ENCODE measurements around the gene LY6G5C.

Gene LY6G5C

GRCh38 chr6:31654574-31655348 lies 26.1 kb downstream of the LY6G5C start:
- H3K9me3 ChIP-seq (ENCODE audit: control insufficient read depth in 1 of 2, low read length in 2 of 2), result no peaks in the 10 kb centered on the region
- no peak overlapping the region for H3K27ac ChIP-seq (ENCODE audit: low read depth, low read length)
- H3K4me3 ChIP-seq (ENCODE audit: low read depth in 1 of 2, low read length in 2 of 2), result peak overlapping the region in 1 of 2 donors; percentile 36
- peaks cover 8 to 25% of the 10 kb centered on the region in 2 donors for H3K36me3 ChIP-seq (ENCODE audit: control insufficient read depth in 1 of 2, insufficient read depth in 2 of 2, low read length in 2 of 2)
- H3K27me3 ChIP-seq (ENCODE audit: control insufficient read depth in 1 of 2, insufficient read depth in 2 of 2, low read length in 2 of 2), result no peaks in the 10 kb centered on the region
- H3K9ac ChIP-seq (ENCODE audit: low read depth in 1 of 2, low read length in 2 of 2), result no peak overlapping the region
- peaks cover 51% of the 10 kb centered on the region in 2 donors for H3K4me1 ChIP-seq (ENCODE audit: control insufficient read depth in 1 of 2, insufficient read depth in 2 of 2, low read length in 2 of 2)

DNA sequence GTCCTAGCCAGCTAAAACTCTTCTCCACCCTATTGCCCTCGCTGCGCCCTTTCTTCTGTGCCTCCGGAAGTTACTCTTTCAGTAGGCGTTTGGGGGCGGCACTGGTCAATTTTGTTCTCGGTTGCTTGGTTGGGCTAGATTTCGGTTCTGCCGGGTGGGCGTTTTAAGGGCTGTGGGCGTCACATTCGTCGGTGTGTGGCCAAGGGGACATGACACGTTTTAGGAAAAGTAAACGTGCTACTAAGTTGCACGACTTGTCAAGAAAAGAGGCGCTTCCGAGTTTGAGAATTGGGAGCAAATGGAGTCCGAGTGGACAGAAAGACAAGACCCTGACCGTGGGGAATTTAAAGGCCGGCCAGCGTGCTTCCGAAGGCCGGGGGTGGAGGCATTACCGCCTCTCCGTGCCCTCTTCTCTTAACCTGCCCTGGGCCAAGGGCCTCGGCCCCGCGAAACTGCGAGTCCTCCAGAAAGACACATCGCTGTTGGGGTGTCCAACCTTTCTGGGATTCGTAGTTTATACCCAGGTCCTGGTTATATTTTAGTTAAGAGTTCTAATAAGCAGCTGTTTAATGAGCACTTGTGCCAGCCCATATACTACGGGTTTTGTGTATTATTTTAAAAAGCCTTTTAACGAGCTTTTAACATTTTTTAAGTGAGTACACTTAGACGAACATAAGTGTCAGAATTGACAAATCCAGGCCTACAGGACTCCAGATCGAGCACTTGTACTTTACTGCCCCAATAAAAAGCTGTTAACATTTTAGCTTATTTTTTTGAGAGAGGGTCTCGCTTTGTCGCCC lies 27.7 kb downstream of the LY6G5C start:
- H3K27ac ChIP-seq (ENCODE audit: low read depth, low read length), result peak overlapping the region; percentile 100
- no peaks in the 10 kb centered on the region for H3K27me3 ChIP-seq (ENCODE audit: control insufficient read depth in 1 of 2, insufficient read depth in 2 of 2, low read length in 2 of 2)
- H3K9me3 ChIP-seq (ENCODE audit: control insufficient read depth in 1 of 2, low read length in 2 of 2), result no peaks in the 10 kb centered on the region
- H3K36me3 ChIP-seq (ENCODE audit: control insufficient read depth in 1 of 2, insufficient read depth in 2 of 2, low read length in 2 of 2), result peaks cover 22 to 39% of the 10 kb centered on the region in 2 donors
- peak overlapping the region; percentile 89 to 92 for H3K9ac ChIP-seq (ENCODE audit: low read depth in 1 of 2, low read length in 2 of 2)
- H3K4me3 ChIP-seq (ENCODE audit: low read depth in 1 of 2, low read length in 2 of 2), result peak overlapping the region; percentile 77 to 96
- peaks cover 35 to 36% of the 10 kb centered on the region in 2 donors for H3K4me1 ChIP-seq (ENCODE audit: control insufficient read depth in 1 of 2, insufficient read depth in 2 of 2, low read length in 2 of 2)

DNA sequence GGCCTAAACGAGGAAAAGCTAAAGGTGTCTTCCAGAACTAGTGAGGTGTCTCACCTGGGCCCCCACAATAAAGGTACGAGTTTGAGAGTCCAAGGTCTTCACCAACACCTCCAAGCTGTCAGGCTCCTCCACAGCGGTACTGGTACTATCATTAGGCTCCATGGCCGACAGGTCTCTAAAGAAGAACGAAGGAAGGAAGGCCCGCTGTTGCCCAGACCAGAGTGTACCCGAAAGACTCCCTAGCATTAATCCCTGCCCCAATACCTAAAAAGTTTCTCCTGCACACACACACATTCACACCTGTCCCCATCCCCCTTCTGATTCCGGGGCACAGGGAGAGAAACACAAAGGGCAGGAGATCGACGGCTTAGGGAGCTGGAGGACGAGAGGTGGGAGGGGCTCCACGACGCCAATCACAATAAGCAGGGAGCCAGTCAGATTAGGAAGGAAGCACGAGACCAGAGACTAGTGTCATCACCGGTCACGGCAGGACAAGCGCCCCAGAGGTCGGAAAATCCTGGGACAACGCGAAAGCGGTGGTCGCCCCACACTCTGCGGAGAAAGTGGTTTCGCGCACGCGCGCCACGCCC lies 29.2 kb downstream of the LY6G5C start:
- H3K4me1 ChIP-seq (ENCODE audit: control insufficient read depth in 1 of 2, insufficient read depth in 2 of 2, low read length in 2 of 2), result peaks cover 25 to 31% of the 10 kb centered on the region in 2 donors
- H3K27ac ChIP-seq (ENCODE audit: low read depth, low read length), result peak overlapping the region; percentile 100
- peak overlapping the region; percentile 77 to 96 for H3K4me3 ChIP-seq (ENCODE audit: low read depth in 1 of 2, low read length in 2 of 2)
- H3K9ac ChIP-seq (ENCODE audit: low read depth in 1 of 2, low read length in 2 of 2), result peak overlapping the region; percentile 89 to 92
- H3K36me3 ChIP-seq (ENCODE audit: control insufficient read depth in 1 of 2, insufficient read depth in 2 of 2, low read length in 2 of 2), result peaks cover 21 to 43% of the 10 kb centered on the region in 2 donors
- H3K9me3 ChIP-seq (ENCODE audit: control insufficient read depth in 1 of 2, low read length in 2 of 2), result no peaks in the 10 kb centered on the region
- H3K27me3 ChIP-seq (ENCODE audit: control insufficient read depth in 1 of 2, insufficient read depth in 2 of 2, low read length in 2 of 2), result no peaks in the 10 kb centered on the region

DNA sequence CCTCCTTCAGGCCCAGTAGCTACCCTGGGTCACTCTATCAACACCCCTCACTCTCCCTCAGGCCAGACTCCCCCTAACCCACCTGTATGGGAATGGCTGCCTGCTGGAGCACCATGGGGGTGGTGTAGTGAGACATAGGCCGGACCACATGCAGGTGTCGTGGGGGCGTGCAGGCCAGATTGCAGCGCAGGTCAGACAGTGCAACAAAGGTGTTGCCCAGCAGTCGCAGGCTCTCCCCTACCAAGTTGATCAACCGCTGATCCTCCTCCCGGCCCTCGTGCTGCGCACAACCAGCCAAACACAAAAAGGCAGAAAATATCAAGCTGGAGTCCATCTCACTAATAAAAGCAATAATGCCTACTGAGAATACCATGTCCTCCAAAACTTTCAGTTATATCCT lies 35.5 kb downstream of the LY6G5C start:
- no peak overlapping the region for H3K9ac ChIP-seq (ENCODE audit: low read depth in 1 of 2, low read length in 2 of 2)

DNA sequence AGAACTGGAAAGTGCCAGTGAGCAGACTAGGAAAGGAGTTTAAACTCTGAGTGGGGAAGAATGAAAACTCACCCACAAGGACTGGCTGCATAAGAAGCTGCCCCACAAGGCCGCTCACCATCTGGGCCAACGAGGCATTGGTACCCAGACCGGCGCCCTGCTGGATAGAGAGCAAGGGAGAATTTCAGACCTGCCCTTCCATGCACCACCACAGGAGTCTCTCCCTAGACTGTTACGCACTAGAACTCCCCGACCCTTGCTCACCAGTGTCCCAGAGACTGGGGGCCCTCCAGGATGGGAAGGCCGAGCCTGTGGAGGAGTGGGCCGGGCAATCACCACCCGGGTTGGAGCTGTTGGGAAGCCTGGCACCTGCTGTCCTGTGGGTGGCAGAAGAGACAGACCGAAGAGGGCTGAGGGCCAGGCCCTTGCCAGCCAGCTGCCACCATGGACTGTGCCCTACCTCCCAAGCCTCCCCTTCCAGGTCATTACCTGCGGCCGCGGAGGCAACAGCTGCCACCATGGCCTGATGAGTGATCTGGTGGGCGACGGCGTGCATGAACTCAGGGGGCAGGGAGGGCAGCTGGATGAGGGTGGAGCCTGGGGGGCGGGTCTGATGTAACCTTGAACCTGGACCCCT lies 36.9 kb downstream of the LY6G5C start:
- H3K9me3 ChIP-seq (ENCODE audit: control insufficient read depth in 1 of 2, low read length in 2 of 2), result no peaks in the 10 kb centered on the region
- H3K4me3 ChIP-seq (ENCODE audit: low read depth in 1 of 2, low read length in 2 of 2), result no peak overlapping the region
- H3K4me1 ChIP-seq (ENCODE audit: control insufficient read depth in 1 of 2, insufficient read depth in 2 of 2, low read length in 2 of 2), result no peaks in the 10 kb centered on the region
- no peak overlapping the region for H3K27ac ChIP-seq (ENCODE audit: low read depth, low read length)
- H3K36me3 ChIP-seq (ENCODE audit: control insufficient read depth in 1 of 2, insufficient read depth in 2 of 2, low read length in 2 of 2), result peaks cover 76 to 94% of the 10 kb centered on the region in 2 donors
- H3K9ac ChIP-seq (ENCODE audit: low read depth in 1 of 2, low read length in 2 of 2), result no peak overlapping the region
- H3K27me3 ChIP-seq (ENCODE audit: control insufficient read depth in 1 of 2, insufficient read depth in 2 of 2, low read length in 2 of 2), result no peaks in the 10 kb centered on the region

More for the DNA sequence above, 35.5 kb downstream of the LY6G5C start:
- Histone ChIP-seq H3K36me3 (ENCODE audit: control insufficient read depth in 1 of 2, insufficient read depth in 2 of 2, low read length in 2 of 2) (peaks cover 69 to 90% of the 10 kb centered on the region in 2 donors), H3K27me3 (ENCODE audit: control insufficient read depth in 1 of 2, insufficient read depth in 2 of 2, low read length in 2 of 2) (no peaks in the 10 kb centered on the region), H3K4me1 (ENCODE audit: control insufficient read depth in 1 of 2, insufficient read depth in 2 of 2, low read length in 2 of 2) (no peaks in the 10 kb centered on the region), H3K9me3 (ENCODE audit: control insufficient read depth in 1 of 2, low read length in 2 of 2) (no peaks in the 10 kb centered on the region), H3K4me3 (ENCODE audit: low read depth in 1 of 2, low read length in 2 of 2) (no peak overlapping the region), H3K27ac (ENCODE audit: low read depth, low read length) (no peak overlapping the region)

DNA sequence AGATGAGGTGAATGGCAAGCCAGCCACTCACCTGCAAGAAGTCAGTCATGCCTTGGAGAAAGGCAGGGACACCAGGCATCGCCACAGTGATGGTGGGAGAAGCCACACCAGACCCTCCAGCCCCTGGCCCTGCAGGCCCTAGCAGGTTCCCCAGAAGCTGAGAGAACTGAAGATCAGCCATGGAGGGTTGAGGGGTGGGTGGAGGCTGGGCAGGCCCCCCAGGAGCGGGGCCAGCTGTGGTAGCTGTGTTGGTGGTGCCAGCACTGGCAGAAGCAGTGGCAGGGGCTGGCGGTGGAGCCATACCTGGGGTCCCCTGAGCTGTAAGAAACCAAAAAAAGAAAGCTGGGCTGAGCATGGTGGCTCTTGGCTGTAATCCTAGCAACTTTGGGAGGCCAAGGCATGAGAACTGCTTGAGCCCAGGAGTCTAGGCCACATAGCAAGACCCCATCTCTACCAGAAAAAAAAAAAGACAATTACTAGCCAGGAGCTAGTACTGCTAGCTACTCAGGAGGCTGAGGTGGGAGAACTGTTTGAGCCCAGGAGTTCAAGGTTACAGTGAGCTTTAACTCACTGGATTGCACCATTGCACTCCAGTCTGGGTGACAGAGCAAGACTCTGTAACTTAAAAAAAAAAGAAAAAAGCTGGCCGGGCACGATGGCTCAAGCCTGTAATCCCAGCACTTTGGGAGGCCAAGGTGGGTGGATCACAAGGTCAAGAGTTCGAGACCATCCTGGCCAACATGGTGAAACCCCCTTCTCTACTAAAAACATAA lies 37.9 kb downstream of the LY6G5C start:
- Histone ChIP-seq H3K27ac (ENCODE audit: low read depth, low read length) (no peak overlapping the region), H3K27me3 (ENCODE audit: control insufficient read depth in 1 of 2, insufficient read depth in 2 of 2, low read length in 2 of 2) (no peaks in the 10 kb centered on the region), H3K4me1 (ENCODE audit: control insufficient read depth in 1 of 2, insufficient read depth in 2 of 2, low read length in 2 of 2) (no peaks in the 10 kb centered on the region), H3K4me3 (ENCODE audit: low read depth in 1 of 2, low read length in 2 of 2) (no peak overlapping the region), H3K9me3 (ENCODE audit: control insufficient read depth in 1 of 2, low read length in 2 of 2) (no peaks in the 10 kb centered on the region), H3K9ac (ENCODE audit: low read depth in 1 of 2, low read length in 2 of 2) (no peak overlapping the region), H3K36me3 (ENCODE audit: control insufficient read depth in 1 of 2, insufficient read depth in 2 of 2, low read length in 2 of 2) (peaks cover 70 to 94% of the 10 kb centered on the region in 2 donors)

DNA sequence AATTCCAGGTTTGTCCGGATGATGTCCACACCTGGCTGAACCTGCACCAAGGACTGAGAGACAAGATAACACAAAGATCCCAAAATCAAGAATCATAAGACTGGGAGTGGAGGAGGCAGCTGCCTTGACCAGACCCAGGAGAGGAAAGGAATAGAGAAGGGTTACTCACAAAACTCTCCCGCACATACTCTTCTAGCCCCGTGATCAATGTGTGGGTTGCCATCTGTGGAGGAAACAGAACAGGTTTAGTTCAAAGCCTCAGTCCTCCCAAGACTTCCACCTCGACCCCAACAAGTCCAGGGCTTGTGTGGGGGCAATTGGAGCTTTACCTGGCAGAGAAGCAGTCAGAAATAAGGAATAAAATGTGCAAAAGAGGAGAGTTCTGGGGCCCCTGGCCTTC lies 39.5 kb downstream of the LY6G5C start:
- H3K27me3 ChIP-seq (ENCODE audit: control insufficient read depth in 1 of 2, insufficient read depth in 2 of 2, low read length in 2 of 2), result no peaks in the 10 kb centered on the region
- H3K36me3 ChIP-seq (ENCODE audit: control insufficient read depth in 1 of 2, insufficient read depth in 2 of 2, low read length in 2 of 2), result peaks cover 70 to 94% of the 10 kb centered on the region in 2 donors
- H3K9ac ChIP-seq (ENCODE audit: low read depth in 1 of 2, low read length in 2 of 2), result no peak overlapping the region
- H3K4me1 ChIP-seq (ENCODE audit: control insufficient read depth in 1 of 2, insufficient read depth in 2 of 2, low read length in 2 of 2), result no peaks in the 10 kb centered on the region
- no peak overlapping the region for H3K27ac ChIP-seq (ENCODE audit: low read depth, low read length)
- no peak overlapping the region for H3K4me3 ChIP-seq (ENCODE audit: low read depth in 1 of 2, low read length in 2 of 2)
- H3K9me3 ChIP-seq (ENCODE audit: control insufficient read depth in 1 of 2, low read length in 2 of 2), result no peaks in the 10 kb centered on the region

GRCh38 chr6:31640612-31641011 lies 40.3 kb downstream of the LY6G5C start:
- peaks cover 72 to 94% of the 10 kb centered on the region in 2 donors for H3K36me3 ChIP-seq (ENCODE audit: control insufficient read depth in 1 of 2, insufficient read depth in 2 of 2, low read length in 2 of 2)
- H3K4me1 ChIP-seq (ENCODE audit: control insufficient read depth in 1 of 2, insufficient read depth in 2 of 2, low read length in 2 of 2), result no peaks in the 10 kb centered on the region
- no peak overlapping the region for H3K27ac ChIP-seq (ENCODE audit: low read depth, low read length)
- H3K27me3 ChIP-seq (ENCODE audit: control insufficient read depth in 1 of 2, insufficient read depth in 2 of 2, low read length in 2 of 2), result no peaks in the 10 kb centered on the region
- H3K4me3 ChIP-seq (ENCODE audit: low read depth in 1 of 2, low read length in 2 of 2), result no peak overlapping the region
- H3K9me3 ChIP-seq (ENCODE audit: control insufficient read depth in 1 of 2, low read length in 2 of 2), result no peaks in the 10 kb centered on the region
- H3K9ac ChIP-seq (ENCODE audit: low read depth in 1 of 2, low read length in 2 of 2), result no peak overlapping the region

GRCh38 chr6:31639449-31639861 lies 41.4 kb downstream of the LY6G5C start:
- Histone ChIP-seq H3K27ac (ENCODE audit: low read depth, low read length) (no peak overlapping the region), H3K4me1 (ENCODE audit: control insufficient read depth in 1 of 2, insufficient read depth in 2 of 2, low read length in 2 of 2) (no peaks in the 10 kb centered on the region), H3K9me3 (ENCODE audit: control insufficient read depth in 1 of 2, low read length in 2 of 2) (no peaks in the 10 kb centered on the region), H3K36me3 (ENCODE audit: control insufficient read depth in 1 of 2, insufficient read depth in 2 of 2, low read length in 2 of 2) (peaks cover 72 to 94% of the 10 kb centered on the region in 2 donors), H3K27me3 (ENCODE audit: control insufficient read depth in 1 of 2, insufficient read depth in 2 of 2, low read length in 2 of 2) (no peaks in the 10 kb centered on the region), H3K9ac (ENCODE audit: low read depth in 1 of 2, low read length in 2 of 2) (no peak overlapping the region), H3K4me3 (ENCODE audit: low read depth in 1 of 2, low read length in 2 of 2) (no peak overlapping the region)

Measured in duodenal mucosa (tissue), 2 donors.